ENCODE measurements around the gene SLC34A2.

Gene SLC34A2

GRCh38 chr4:25662306-25662705 lies 6.7 kb downstream of the SLC34A2 start:
- no peak for DNase-seq (ENCODE audit: low read depth in 2 of 2)

GRCh38 chr4:25663781-25664180 lies 8.1 kb downstream of the SLC34A2 start:
- no peak for DNase-seq (ENCODE audit: low read depth in 2 of 2)

GRCh38 chr4:25666031-25666630 lies 10.5 kb downstream of the SLC34A2 start:
- DNase-seq (ENCODE audit: low read depth in 2 of 2), result no peak

GRCh38 chr4:25667931-25668557 lies 12.4 kb downstream of the SLC34A2 start:
- DNase-seq (ENCODE audit: low read depth in 2 of 2), result no peak

- DNase-seq (ENCODE audit: low read depth in 2 of 2), result no peak
Observed at GRCh38 chr4:25670991-25671390, 15.3 kb downstream of the SLC34A2 start.

- DNase-seq (ENCODE audit: low read depth in 2 of 2), result no peak
Observed at GRCh38 chr4:25672756-25673155, 17.1 kb downstream of the SLC34A2 start.

- DNase-seq (ENCODE audit: low read depth in 2 of 2), result no peak
Observed at GRCh38 chr4:25674386-25674785, 18.7 kb downstream of the SLC34A2 start.

- no peak for DNase-seq (ENCODE audit: low read depth in 2 of 2)
Observed at GRCh38 chr4:25676221-25676620, 20.6 kb downstream of the SLC34A2 start.

GRCh38 chr4:25677157-25677556 lies 21.5 kb downstream of the SLC34A2 start:
- no peak for DNase-seq (ENCODE audit: low read depth in 2 of 2)

- no peak for DNase-seq (ENCODE audit: low read depth in 2 of 2)
Observed at GRCh38 chr4:25677943-25678342, 22.3 kb downstream of the SLC34A2 start.

- DNase-seq (ENCODE audit: low read depth in 2 of 2), result no peak
Observed at GRCh38 chr4:25687773-25688172, 32.1 kb downstream of the SLC34A2 start.

- no peak for DNase-seq (ENCODE audit: low read depth in 2 of 2)
Observed at GRCh38 chr4:25694466-25694865, 38.8 kb downstream of the SLC34A2 start.

GRCh38 chr4:25696409-25696808 lies 40.8 kb downstream of the SLC34A2 start:
- DNase-seq (ENCODE audit: low read depth in 2 of 2), result no peak

- no peak for DNase-seq (ENCODE audit: low read depth in 2 of 2)
Observed at GRCh38 chr4:25697516-25697915, 41.9 kb downstream of the SLC34A2 start.

- DNase-seq (ENCODE audit: low read depth in 2 of 2), result no peak
Observed at GRCh38 chr4:25700661-25701060, 45.0 kb downstream of the SLC34A2 start.

- no peak for DNase-seq (ENCODE audit: low read depth in 2 of 2)
Observed at GRCh38 chr4:25702848-25703247, 47.2 kb downstream of the SLC34A2 start.

- no peak for DNase-seq (ENCODE audit: low read depth in 2 of 2)
Observed at GRCh38 chr4:25703731-25704388, 48.2 kb downstream of the SLC34A2 start.

GRCh38 chr4:25704516-25704915 lies 48.9 kb downstream of the SLC34A2 start:
- DNase-seq (ENCODE audit: low read depth in 2 of 2), result no peak

GRCh38 chr4:25710637-25711036 lies 55.0 kb downstream of the SLC34A2 start:
- no peak for DNase-seq (ENCODE audit: low read depth in 2 of 2)

- no peak for DNase-seq (ENCODE audit: low read depth in 2 of 2)
Observed at GRCh38 chr4:25712611-25713010, 57.0 kb downstream of the SLC34A2 start.

- DNase-seq (ENCODE audit: low read depth in 2 of 2), result no peak
Observed at GRCh38 chr4:25713812-25714211, 58.2 kb downstream of the SLC34A2 start.

- no peak for DNase-seq (ENCODE audit: low read depth in 2 of 2)
Observed at GRCh38 chr4:25722964-25723363, 67.3 kb downstream of the SLC34A2 start.

- no peak for DNase-seq (ENCODE audit: low read depth in 2 of 2)
Observed at GRCh38 chr4:25723409-25723808, 67.8 kb downstream of the SLC34A2 start.
